DMS53 treated with DMSO at 0.1 percent for 48 hours (cell line): Measurements from ENCODE around the gene IGSF21.

Source experiments
- DNase-seq: peaks from one replicate; lab custom pipeline; 2025; ENCODE audit not compliant: unreplicated experiment; lab: John Stamatoyannopoulos, UW

The IGSF21 gene

GRCh38 chr1:18292531-18292930 lies 184.9 kb downstream of the IGSF21 start:
- DNase-seq, result no peak

DNA sequence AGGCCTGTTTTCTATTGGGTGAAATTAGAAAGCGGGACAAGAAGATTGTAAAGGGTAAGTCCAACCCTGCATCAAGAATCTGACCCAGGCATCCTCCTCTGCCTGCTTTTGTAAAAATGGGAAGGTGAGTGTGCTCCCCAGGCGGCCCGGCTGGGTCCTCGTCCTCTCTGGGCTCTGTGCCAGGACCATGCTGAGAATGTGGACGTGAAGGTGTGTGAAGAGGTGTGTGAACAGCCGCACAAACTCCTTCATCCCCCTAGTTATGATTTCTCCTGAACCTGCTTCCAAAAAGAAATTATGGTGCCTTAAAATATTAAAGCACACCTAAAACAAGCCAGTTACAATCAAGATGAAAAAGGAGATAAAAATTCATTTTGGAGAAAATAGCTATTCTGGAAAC lies 185.7 kb downstream of the IGSF21 start:
- DNase-seq, result no peak

GRCh38 chr1:18294437-18295176 lies 187.0 kb downstream of the IGSF21 start:
- no peak for DNase-seq

DNA sequence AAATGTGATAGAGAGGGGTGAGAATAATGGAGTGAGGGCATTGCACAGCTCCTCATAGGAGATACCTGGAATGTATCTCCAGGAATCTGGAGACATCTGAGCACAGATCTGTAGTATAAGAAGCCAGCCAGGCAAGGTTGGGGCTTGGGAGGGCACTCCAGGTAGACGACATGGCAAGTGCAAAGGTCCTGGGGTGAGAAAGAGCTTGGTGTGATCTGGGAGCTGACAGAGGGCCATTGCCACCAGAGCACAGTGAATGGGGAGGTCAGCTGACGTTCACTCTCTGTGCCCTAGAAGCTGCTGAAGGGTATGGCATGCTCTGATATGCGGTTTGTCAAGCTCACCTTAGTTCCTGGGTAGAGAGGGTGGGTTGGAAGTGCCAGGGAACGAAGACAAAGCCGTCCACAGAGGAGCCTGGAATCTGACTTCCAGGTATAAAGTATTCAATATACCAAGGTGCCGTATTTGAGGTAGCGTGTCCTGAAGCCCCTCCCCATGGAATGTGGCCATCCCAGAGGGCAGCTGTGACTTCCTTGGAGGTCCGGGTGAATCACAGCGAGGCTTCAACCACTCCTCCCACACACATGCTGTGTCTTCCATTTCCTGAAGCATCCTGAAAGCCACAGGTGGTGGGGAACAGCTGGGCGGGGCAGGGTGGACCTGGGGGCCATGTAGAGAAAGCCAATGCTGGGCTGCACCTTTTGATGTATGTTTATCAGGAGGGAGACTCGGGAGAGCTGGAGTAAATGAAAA lies 190.5 kb downstream of the IGSF21 start:
- no peak for DNase-seq

- DNase-seq, result no peak
Observed at GRCh38 chr1:18299441-18300338, 192.1 kb downstream of the IGSF21 start.

GRCh38 chr1:18300376-18300775 lies 192.8 kb downstream of the IGSF21 start:
- no peak for DNase-seq

- no peak for DNase-seq
Observed at GRCh38 chr1:18302788-18303413, 195.3 kb downstream of the IGSF21 start.

DNA sequence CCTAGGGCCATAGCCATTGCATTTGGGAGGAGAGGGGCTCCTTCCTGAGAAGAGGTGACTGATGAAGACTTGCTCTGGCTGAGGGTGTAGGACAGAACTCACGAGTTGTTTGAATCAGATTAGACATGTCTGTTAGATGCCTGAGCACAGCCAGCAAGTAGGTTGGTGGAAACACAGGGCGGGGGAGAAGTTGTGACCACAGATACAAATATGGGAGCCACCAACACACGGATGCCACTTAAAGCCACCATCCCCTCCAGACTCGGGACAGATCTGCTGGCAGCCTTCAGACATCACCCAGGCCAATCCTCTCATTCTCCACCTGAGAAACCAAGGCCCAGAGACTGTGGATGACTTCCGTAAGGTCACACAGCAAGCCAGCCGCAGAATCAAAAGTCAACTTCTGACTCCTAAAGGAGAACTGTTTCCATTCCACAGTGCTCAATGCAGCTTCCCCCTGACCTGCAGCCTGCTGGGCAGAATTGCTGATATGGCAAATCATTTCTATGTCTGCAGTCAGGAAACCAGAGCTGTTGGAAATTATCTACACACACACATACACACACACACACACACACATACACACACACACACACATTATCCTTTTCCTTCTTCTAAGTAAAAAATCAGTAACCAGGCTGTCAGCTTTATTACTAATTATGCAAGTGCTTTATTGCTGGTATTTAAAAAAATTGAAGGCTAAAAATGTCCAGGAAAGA lies 196.7 kb downstream of the IGSF21 start:
- no peak for DNase-seq

DNA sequence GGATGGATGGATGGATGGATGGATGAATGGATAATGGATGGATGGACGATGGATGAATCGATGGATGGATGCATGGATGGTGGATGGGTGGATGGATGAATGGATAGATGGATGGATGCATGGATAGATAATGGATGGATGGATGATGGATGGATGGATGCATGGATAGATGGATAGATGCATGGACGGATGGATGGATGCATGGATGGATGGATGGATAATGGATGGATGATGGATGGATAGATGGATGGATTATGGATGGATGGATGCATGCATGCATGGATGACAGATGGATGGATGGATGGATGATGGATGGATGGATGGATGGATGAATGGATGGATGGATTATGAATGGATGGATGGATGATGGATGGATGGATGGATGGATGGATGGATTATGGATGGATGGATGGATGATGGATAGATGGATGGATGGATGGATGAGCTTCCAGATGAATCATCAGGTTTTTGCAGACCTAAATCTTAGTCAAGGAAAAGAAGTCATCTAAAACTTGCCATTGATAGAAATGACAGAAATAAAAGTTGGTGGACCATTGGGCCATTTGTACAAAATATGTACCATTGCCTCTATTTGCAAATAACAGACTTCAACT lies 197.7 kb downstream of the IGSF21 start:
- DNase-seq, result no peak

DNA sequence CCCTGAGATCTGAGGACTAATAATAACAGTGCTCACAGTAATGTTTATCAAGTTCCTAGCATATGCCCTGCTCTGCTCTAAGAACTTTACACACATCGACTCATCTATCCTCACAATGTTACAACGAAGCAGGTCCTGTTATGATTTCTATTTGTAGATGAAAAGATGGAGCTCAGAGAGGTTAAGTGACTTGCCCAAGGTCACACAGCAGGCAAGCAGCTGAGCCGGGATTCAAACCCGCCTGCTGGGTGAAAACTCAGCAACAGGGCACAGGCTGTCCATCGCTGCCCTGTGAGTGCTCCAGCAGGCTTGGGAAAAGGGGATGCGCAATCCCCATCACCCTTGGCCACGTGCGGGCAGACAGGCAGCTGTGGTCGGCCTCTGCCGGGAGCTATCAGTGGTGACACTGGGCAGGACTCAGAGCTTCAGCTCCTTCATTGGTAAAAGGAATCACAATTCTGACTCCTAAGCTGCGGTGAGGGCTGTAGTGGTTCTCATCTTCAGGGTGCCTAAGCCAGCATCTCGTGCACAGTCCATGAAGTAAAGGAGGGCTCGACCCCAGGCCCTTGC lies 199.8 kb downstream of the IGSF21 start:
- no peak for DNase-seq

DNA sequence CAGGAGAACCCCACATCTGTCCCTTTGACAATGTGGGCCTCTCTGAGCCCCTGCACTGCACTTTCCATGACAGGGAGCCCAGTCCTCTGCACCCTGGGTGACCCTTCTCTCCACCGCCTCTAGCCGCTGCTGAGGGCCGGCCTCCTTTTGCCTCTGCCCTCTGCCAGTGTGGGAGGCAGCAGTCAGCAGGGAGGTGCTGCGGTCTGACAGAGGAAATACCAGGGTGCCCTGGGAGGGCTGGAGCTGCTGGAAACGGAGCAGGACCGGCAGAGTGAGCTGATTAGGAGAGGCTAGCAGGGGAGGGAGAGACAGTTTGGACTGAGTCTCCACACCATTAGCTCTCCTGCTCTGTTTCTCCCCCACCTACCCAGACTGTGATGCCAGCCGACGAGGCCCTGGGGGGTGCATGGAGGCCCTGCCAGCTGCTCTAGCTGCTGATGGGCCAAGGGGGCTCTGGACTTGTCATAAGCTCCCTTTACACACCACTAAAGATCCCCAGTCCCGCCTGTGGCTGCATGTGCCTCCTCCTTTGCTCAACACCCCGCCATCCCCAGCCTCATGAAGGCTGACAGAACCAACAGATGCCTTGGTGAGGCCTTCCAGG lies 202.1 kb downstream of the IGSF21 start:
- no peak for DNase-seq

DNA sequence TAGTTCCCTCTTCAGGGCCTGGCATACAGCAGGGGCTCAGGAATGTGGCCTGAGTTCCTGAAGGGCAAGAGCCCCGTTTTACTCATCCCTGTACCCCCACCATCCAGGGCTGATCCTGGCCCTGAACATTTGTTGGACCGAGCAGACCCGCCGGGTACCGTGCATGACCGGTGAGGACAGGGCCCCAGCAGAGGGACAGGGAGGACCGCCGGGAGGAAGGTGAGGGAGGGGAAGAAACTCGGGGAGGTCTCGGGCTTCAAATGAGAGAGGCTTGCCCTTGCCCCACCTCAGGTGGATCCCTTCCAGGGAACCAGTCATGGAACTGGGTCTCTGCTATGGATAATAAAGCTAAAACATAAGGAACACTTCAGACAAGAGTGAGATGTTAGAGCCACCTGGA lies 205.4 kb downstream of the IGSF21 start:
- no peak for DNase-seq

- no peak for DNase-seq
Observed at GRCh38 chr1:18313523-18313922, 205.9 kb downstream of the IGSF21 start.

DNA sequence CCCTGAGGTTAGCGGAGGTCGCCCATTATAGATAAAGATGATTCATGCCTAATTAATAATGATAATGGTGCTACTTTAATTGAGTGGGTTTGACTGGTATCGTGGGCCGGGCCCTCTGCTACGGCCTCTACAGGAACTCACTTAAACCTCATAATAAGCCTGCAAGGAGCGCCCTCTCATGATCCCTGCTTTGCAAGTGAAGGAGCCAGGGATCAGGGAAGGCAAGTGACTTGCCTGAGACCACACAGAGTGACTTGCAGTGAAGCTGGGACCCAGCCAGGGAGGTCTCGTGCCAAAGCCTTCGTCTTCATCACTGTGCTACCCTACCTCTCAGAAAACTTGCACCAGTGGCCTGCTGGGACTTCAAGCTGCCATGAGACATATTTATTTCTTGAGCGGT lies 206.8 kb downstream of the IGSF21 start:
- DNase-seq, result no peak

GRCh38 chr1:18315449-18315848 lies 207.9 kb downstream of the IGSF21 start:
- no peak for DNase-seq

GRCh38 chr1:18316764-18317163 lies 209.2 kb downstream of the IGSF21 start:
- DNase-seq, result no peak

GRCh38 chr1:18319099-18319498 lies 211.5 kb downstream of the IGSF21 start:
- DNase-seq, result no peak

DNA sequence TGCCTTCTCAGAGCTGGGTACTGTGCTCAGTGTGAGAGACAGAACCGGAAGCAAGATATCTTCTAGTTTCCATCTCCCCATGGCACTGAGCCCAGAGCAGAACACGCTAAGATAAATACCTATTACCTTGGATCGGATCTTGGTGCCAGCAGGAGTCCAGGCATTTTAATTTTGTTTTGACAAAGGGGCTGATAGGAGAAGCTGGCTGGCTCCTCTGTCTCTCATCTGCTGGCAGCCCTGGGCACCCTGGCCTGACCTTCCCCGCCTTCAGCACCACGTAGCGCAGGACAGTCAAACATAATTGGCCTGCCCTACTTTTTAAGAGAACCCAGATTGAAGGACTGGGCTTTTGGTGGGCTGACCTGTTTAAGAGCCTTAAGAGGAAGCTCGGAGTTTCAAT lies 212.5 kb downstream of the IGSF21 start:
- DNase-seq, result no peak

GRCh38 chr1:18322368-18323032 lies 214.9 kb downstream of the IGSF21 start:
- no peak for DNase-seq
